Astrocyte (in vitro differentiated cells and primary cell): ENCODE results near the gene SOX1. TPM values are rescaled to one million over a fixed set of nuclear protein-coding genes. Genes with fewer than 3 reads are reported as not detected.

Source experiments
- DNase-seq: peaks from one replicate; pipeline ENCODE4 v3.0.0-alpha.2; 2010; ENCODE audit warnings: low read depth
- FAIRE-seq: peaks from 2 replicates; lab custom pipeline; 2011; peaks lifted over from hg19 to GRCh38; lab: Jason Lieb, UNC
- H2AFZ ChIP-seq: 2 replicates; pipeline ENCODE4 v1.6.0; 2012; ENCODE audit warnings: low read depth, low read length, inconsistent platforms
- H3K27ac ChIP-seq: 2 replicates; pipeline ENCODE4 v1.5.1; 2011; ENCODE audit warnings: low read depth, low read length, inconsistent platforms
- H3K27me3 ChIP-seq: 2 replicates; pipeline ENCODE4 v1.6.0; 2011; ENCODE audit warnings: low read length, inconsistent platforms; ENCODE audit not compliant: insufficient read depth
- H3K36me3 ChIP-seq: 2 replicates; pipeline ENCODE4 v1.5.1; 2011; ENCODE audit warnings: low read length, inconsistent platforms; ENCODE audit not compliant: insufficient read depth
- H3K4me1 ChIP-seq: 2 replicates; pipeline ENCODE4 v1.5.1; 2011; ENCODE audit warnings: low read length, inconsistent platforms; ENCODE audit not compliant: insufficient read depth
- H3K4me2 ChIP-seq: 2 replicates; pipeline ENCODE4 v1.6.0; 2012; ENCODE audit warnings: low read length, inconsistent platforms
- H3K4me3 ChIP-seq: 2 replicates; pipeline ENCODE4 v1.5.1; 2011; ENCODE audit warnings: low read depth, mild to moderate bottlenecking, low read length, inconsistent platforms; ENCODE audit not compliant: insufficient read depth
- H3K79me2 ChIP-seq: 2 replicates; pipeline ENCODE4 v1.6.0; 2012; ENCODE audit warnings: mild to moderate bottlenecking, low read length, inconsistent platforms; ENCODE audit not compliant: insufficient read depth
- H3K9ac ChIP-seq: 2 replicates; pipeline ENCODE4 v1.6.0; 2012; ENCODE audit warnings: mild to moderate bottlenecking, low read length, inconsistent platforms
- H3K9me3 ChIP-seq: 2 replicates; pipeline ENCODE4 v1.5.1; 2012; ENCODE audit warnings: low read depth, mild to moderate bottlenecking, low read length, inconsistent platforms; ENCODE audit not compliant: insufficient read depth
- H4K20me1 ChIP-seq: 2 replicates; pipeline ENCODE4 v1.6.0; 2012; ENCODE audit warnings: low read length, inconsistent platforms; ENCODE audit not compliant: insufficient read depth
- H3K27ac Mint-ChIP-seq: one replicate; pipeline ENCODE4 v1.8.0; 2021; ENCODE audit warnings: mild to moderate bottlenecking, mixed read lengths; ENCODE audit not compliant: unreplicated experiment
- H3K27me3 Mint-ChIP-seq: one replicate; pipeline ENCODE4 v1.8.0; 2021; ENCODE audit warnings: low read depth, mixed read lengths; ENCODE audit not compliant: unreplicated experiment
- H3K36me3 Mint-ChIP-seq: one replicate; pipeline ENCODE4 v1.8.0; 2021; ENCODE audit warnings: low read depth, mixed read lengths; ENCODE audit not compliant: unreplicated experiment
- H3K4me1 Mint-ChIP-seq: one replicate; pipeline ENCODE4 v1.8.0; 2021; ENCODE audit warnings: low read depth, mixed read lengths; ENCODE audit not compliant: unreplicated experiment
- H3K4me3 Mint-ChIP-seq: one replicate; pipeline ENCODE4 v1.8.0; 2021; ENCODE audit warnings: mild to moderate bottlenecking, moderate library complexity, mixed read lengths; ENCODE audit not compliant: unreplicated experiment
- H3K9me3 Mint-ChIP-seq: one replicate; pipeline ENCODE4 v1.8.0; 2021; ENCODE audit warnings: mild to moderate bottlenecking, mixed read lengths; ENCODE audit not compliant: unreplicated experiment
- CTCF ChIP-seq: IDR thresholded peaks from 2 replicates; pipeline ENCODE4 v1.5.1; 2011; ENCODE audit warnings: low read depth, mild to moderate bottlenecking, inconsistent platforms, low read length, moderate library complexity; ENCODE audit not compliant: insufficient read depth
- EZH2 ChIP-seq: IDR thresholded peaks from 2 replicates; pipeline ENCODE4 v1.6.1; 2012; ENCODE audit warnings: mild to moderate bottlenecking, low read length, inconsistent platforms; ENCODE audit not compliant: insufficient read depth
- total RNA-seq: library from RNA; stranded (reverse); gene quantifications from 2 replicates; pipeline ENCODE4 v1.2.1, GENCODE V29; 2021

The SOX1 gene
- total RNA-seq, 1 donor from 2014 or later: not detected

- no peak overlapping the region for H2AFZ ChIP-seq
- H3K79me2 ChIP-seq: no peaks in the 10 kb centered on the region
- peaks cover 66% of the 10 kb centered on the region for H3K27me3 Mint-ChIP-seq
- H3K4me2 ChIP-seq: no peak overlapping the region
- no peak for FAIRE-seq
- H3K4me3 Mint-ChIP-seq: no peak overlapping the region
- H3K4me1 ChIP-seq: no peaks in the 10 kb centered on the region
- peaks cover 9% of the 10 kb centered on the region for H3K4me1 Mint-ChIP-seq
- no peak overlapping the region for H3K9ac ChIP-seq
- H3K9me3 Mint-ChIP-seq: peaks cover 20% of the 10 kb centered on the region
- no peaks in the 10 kb centered on the region for H4K20me1 ChIP-seq
- H3K27me3 ChIP-seq: no peaks in the 10 kb centered on the region
- no peak for DNase-seq
- no peak overlapping the region for H3K27ac Mint-ChIP-seq
- H3K9me3 ChIP-seq: peaks cover 10% of the 10 kb centered on the region
- H3K4me3 ChIP-seq: no peak overlapping the region
- no peaks in the 10 kb centered on the region for H3K36me3 ChIP-seq
- H3K36me3 Mint-ChIP-seq: no peaks in the 10 kb centered on the region
- no peak overlapping the region for H3K27ac ChIP-seq
- TF ChIP-seq EZH2: no peak
- TF ChIP-seq CTCF: no peak
These were observed 38.5 kb upstream of the SOX1 start for GRCh38 chr13:112028481-112028880.

GRCh38 chr13:112029143-112029542, 37.8 kb upstream of the SOX1 start:
- Histone ChIP-seq H3K27ac (no peak overlapping the region), H4K20me1 (no peaks in the 10 kb centered on the region), H3K79me2 (no peaks in the 10 kb centered on the region), H2AFZ (no peak overlapping the region), H3K27me3 (no peaks in the 10 kb centered on the region), H3K4me3 (no peak overlapping the region), H3K4me1 (no peaks in the 10 kb centered on the region), H3K36me3 (no peaks in the 10 kb centered on the region), H3K4me2 (no peak overlapping the region), H3K9ac (no peak overlapping the region), H3K9me3 (peaks cover 10% of the 10 kb centered on the region)
- H3K4me1 Mint-ChIP-seq: peaks cover 9% of the 10 kb centered on the region
- peaks cover 69% of the 10 kb centered on the region for H3K27me3 Mint-ChIP-seq
- no peak for FAIRE-seq
- H3K36me3 Mint-ChIP-seq: no peaks in the 10 kb centered on the region
- H3K27ac Mint-ChIP-seq: no peak overlapping the region
- peaks cover 22% of the 10 kb centered on the region for H3K9me3 Mint-ChIP-seq
- H3K4me3 Mint-ChIP-seq: no peak overlapping the region
- no peak for DNase-seq
- TF ChIP-seq EZH2 (no peak), CTCF (no peak)

GRCh38 chr13:112032186-112032993, 34.6 kb upstream of the SOX1 start:
- no peak for FAIRE-seq
- H3K4me1 Mint-ChIP-seq: peaks cover 9% of the 10 kb centered on the region
- Histone ChIP-seq H2AFZ (no peak overlapping the region), H3K27me3 (no peaks in the 10 kb centered on the region), H3K79me2 (no peaks in the 10 kb centered on the region), H3K4me3 (no peak overlapping the region), H3K9me3 (peaks cover 10% of the 10 kb centered on the region), H3K27ac (no peak overlapping the region), H3K9ac (no peak overlapping the region), H4K20me1 (no peaks in the 10 kb centered on the region), H3K36me3 (no peaks in the 10 kb centered on the region), H3K4me1 (no peaks in the 10 kb centered on the region), H3K4me2 (no peak overlapping the region)
- H3K36me3 Mint-ChIP-seq: no peaks in the 10 kb centered on the region
- peak overlapping the region; percentile 73 for H3K27ac Mint-ChIP-seq
- TF ChIP-seq CTCF: no peak
- no peak for TF ChIP-seq EZH2
- peaks cover 66% of the 10 kb centered on the region for H3K27me3 Mint-ChIP-seq
- H3K4me3 Mint-ChIP-seq: peak overlapping the region; percentile 58
- peaks cover 17% of the 10 kb centered on the region for H3K9me3 Mint-ChIP-seq
- DNase-seq: no peak
